Measurements from ENCODE around the gene STK11IP. TPM values are rescaled to one million over a fixed set of nuclear protein-coding genes. Genes with fewer than 3 reads are reported as not detected.
A peak's percentile ranks its signal among the peaks of the same experiment; 100 is the strongest.

STK11IP gene
- total and polyA plus RNA-seq, 9 of the 15 experiments (the other 6 are each of a cell fraction or from before 2014, with no cell fraction given), result 0.52 to 21.7 (median 5.6) TPM

- peak; percentile 68 for TF ChIP-seq ZNF592 (IDR thresholded peaks at IDR 0.05)
- TF ChIP-seq FOS (IDR thresholded peaks at IDR 0.05; ENCODE audit: extremely low read depth, insufficient read length), result no peak
- no peak for TF ChIP-seq HDAC6 (IDR thresholded peaks at IDR 0.05; ENCODE audit: low read depth, low read length)
- peak; percentile 88 for TF ChIP-seq ZNF740 (CRISPR knock-in tag; IDR thresholded peaks at IDR 0.05)
- peak in 1 of 2 experiments; percentile 95; a peak in 2 of 4 replicates for TF ChIP-seq ZNF740 (tag; IDR thresholded peaks at IDR 0.05)
- TF ChIP-seq ZNF395 (CRISPR knock-in tag; IDR thresholded peaks at IDR 0.05), result no peak
- peak; percentile 68 for TF ChIP-seq POLR2G (IDR thresholded peaks at IDR 0.05; ENCODE audit: low read depth, low read length)
- TF ChIP-seq FOXA3 (CRISPR knock-in tag; conservative IDR thresholded peaks at IDR 0.05 in 1 of 2, IDR thresholded peaks at IDR 0.05 in 1 of 2), result no peak
- no peak for TF ChIP-seq CREB1 (IDR thresholded peaks at IDR 0.05)
- no peak for TF ChIP-seq CREB1 (CRISPR knock-in tag; IDR thresholded peaks at IDR 0.05)
- TF ChIP-seq EWSR1 (IDR thresholded peaks at IDR 0.05; ENCODE audit: borderline replicate concordance, low read depth, partially characterized antibody), result no peak
- no peak for TF ChIP-seq XRCC4 (IDR thresholded peaks at IDR 0.05; ENCODE audit: extremely low read depth, insufficient read depth, insufficient read length)
- TF ChIP-seq SAFB2 (IDR thresholded peaks at IDR 0.05; ENCODE audit: borderline replicate concordance, low read depth, low read length, severe bottlenecking), result no peak
- no peak for TF ChIP-seq TARDBP (IDR thresholded peaks at IDR 0.05)
- TF ChIP-seq E2F8 (IDR thresholded peaks at IDR 0.05; ENCODE audit: low read depth, partially characterized antibody), result no peak
- TF ChIP-seq PML (IDR thresholded peaks at IDR 0.05; ENCODE audit: low read length), result no peak
- TF ChIP-seq USF1 (CRISPR knock-in tag; IDR thresholded peaks at IDR 0.05), result no peak
- TF ChIP-seq CEBPG (CRISPR knock-in tag; IDR thresholded peaks at IDR 0.05), result no peak
- no peak for TF ChIP-seq CEBPG (tag; conservative IDR thresholded peaks at IDR 0.05 in 1 of 2, IDR thresholded peaks at IDR 0.05 in 1 of 2)
Measured at GRCh38 chr2:219570924-219571310, 26.7 kb upstream of the STK11IP start (continued).

Measured in K562 (cell line).